AG04449 (cell line): ENCODE data around the gene ANO4.

Experiments
- CTCF ChIA-PET: fragments of 350-600 bp; formaldehyde crosslinking; extraction: SDS; loops from one replicate; lab custom pipeline; 2021; ENCODE audit warnings: antibody characterized with exemption; lab: Yijun Ruan, JAX
- POLR2A ChIA-PET: fragments of 400-600, 350-600 bp; formaldehyde crosslinking; extraction: SDS; loops from one replicate; lab custom pipeline; 2020; ENCODE audit warnings: antibody characterized with exemption, inconsistent platforms; lab: Yijun Ruan, JAX
- DNase-seq: peaks from one replicate; pipeline ENCODE4 v3.0.0-alpha.2; 2010; ENCODE audit warnings: low read depth, low spot score
- H3K4me3 ChIP-seq: 2 replicates; pipeline ENCODE4 v1.5.1; 2011; ENCODE audit warnings: low read depth, mild to moderate bottlenecking, control low read depth, low read length
- TF ChIP-seq, protein P1 (sequence below): IDR thresholded peaks from one replicate; pipeline ENCODE4 v1.5.1; 2011; ENCODE audit warnings: mild to moderate bottlenecking, moderate library complexity, low read length, control low read depth, inconsistent platforms; ENCODE audit not compliant: insufficient read depth; ENCODE audit errors: missing control alignments

The ANO4 gene

DNA sequence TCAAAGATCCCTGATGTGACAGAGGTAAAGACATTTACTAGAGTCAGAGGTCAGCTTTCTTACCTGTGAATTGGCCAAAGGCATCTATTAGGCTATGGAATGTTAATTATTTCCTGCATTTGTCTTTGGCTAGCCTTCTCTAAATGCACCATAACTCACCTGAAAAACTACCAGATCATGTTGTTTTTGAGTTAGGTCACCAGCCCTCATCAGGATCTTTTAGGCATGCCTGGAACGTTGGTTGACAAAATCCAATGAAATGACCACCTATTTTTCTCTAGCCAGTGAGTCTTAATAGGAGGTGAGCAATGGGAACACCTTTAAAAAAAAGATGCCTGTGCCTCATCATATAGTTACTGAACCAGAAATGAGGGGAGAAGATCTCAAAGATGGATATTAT is 46.2 kb downstream of the ANO4 start:
- ChIA-PET CTCF (no interaction called here), POLR2A (no interaction called here)
- no peak for DNase-seq
- TF ChIP-seq, protein P1, sequence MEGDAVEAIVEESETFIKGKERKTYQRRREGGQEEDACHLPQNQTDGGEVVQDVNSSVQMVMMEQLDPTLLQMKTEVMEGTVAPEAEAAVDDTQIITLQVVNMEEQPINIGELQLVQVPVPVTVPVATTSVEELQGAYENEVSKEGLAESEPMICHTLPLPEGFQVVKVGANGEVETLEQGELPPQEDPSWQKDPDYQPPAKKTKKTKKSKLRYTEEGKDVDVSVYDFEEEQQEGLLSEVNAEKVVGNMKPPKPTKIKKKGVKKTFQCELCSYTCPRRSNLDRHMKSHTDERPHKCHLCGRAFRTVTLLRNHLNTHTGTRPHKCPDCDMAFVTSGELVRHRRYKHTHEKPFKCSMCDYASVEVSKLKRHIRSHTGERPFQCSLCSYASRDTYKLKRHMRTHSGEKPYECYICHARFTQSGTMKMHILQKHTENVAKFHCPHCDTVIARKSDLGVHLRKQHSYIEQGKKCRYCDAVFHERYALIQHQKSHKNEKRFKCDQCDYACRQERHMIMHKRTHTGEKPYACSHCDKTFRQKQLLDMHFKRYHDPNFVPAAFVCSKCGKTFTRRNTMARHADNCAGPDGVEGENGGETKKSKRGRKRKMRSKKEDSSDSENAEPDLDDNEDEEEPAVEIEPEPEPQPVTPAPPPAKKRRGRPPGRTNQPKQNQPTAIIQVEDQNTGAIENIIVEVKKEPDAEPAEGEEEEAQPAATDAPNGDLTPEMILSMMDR: no peak
- no peak overlapping the region for H3K4me3 ChIP-seq

DNA sequence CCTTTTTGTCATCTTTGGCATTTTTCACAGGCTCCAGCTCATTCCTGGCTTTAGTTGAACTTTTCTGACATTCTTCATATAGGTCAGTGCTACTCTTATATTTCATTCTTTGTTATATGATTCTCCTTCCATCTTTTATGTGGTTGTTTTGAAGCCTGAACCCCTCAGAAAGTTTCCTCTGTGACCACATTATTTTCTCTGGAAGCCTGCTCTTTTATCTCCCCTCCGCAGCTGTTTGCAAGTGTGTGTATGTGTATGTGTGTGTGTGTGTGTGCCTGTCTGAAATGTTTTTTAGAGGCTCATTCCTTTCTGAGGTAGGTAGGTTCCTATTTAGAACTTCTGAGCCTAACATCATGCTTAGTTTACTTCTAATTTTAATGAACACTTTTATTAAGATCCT is 47.6 kb downstream of the ANO4 start:
- TF ChIP-seq, protein P1: no peak
- no peak for DNase-seq
- H3K4me3 ChIP-seq: no peak overlapping the region
- ChIA-PET POLR2A (no interaction called here), CTCF (interaction anchor here (0.9 kb wide), 1 partner anchor 15 kb away, joined by 3 read pairs; no protein-coding TSS in a partner anchor)

DNA sequence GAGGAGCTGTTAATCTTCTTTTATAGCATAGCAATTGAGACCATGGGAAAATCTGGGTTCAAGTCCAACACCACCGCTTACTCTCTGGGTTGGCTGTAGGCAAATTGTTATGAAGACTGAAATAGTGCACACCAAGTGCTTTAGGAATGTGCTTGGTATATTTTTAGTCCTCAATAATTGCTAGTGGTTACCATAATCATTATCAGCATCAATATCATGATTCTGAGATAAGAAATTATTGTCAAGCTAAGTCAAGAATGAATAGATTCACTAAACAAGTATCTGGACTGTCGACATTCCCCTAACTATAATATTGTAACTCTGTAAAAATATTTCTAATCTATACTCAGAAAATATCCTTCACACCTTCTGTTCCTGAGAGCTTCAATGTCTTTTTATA is 48.5 kb downstream of the ANO4 start:
- H3K4me3 ChIP-seq: no peak overlapping the region
- no peak for DNase-seq
- CTCF ChIA-PET: no interaction called here
- POLR2A ChIA-PET: no interaction called here
- TF ChIP-seq, protein P1: no peak

DNA sequence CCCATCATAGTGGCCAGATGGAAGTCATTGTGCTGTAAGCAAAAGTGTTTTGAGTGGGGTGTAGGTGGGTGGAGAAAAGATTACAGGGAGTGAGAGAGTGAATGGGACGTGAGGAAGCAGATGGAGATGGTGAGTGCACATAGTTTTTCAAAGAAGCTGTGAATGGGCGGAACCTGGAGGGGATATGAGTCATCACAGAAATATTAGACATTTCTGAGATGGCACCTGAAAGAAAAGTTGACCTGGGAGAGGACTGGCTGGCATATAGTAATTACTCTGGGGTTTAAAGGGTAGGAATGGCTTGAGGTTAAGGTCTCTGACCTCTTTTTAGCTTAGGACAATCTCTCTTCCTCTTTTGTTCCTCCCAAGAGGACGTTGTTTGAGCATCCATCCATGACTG is 50.5 kb downstream of the ANO4 start:
- TF ChIP-seq, protein P1: no peak
- no peak for DNase-seq
- CTCF ChIA-PET: no interaction called here
- H3K4me3 ChIP-seq: no peak overlapping the region
- POLR2A ChIA-PET: no interaction called here

DNA sequence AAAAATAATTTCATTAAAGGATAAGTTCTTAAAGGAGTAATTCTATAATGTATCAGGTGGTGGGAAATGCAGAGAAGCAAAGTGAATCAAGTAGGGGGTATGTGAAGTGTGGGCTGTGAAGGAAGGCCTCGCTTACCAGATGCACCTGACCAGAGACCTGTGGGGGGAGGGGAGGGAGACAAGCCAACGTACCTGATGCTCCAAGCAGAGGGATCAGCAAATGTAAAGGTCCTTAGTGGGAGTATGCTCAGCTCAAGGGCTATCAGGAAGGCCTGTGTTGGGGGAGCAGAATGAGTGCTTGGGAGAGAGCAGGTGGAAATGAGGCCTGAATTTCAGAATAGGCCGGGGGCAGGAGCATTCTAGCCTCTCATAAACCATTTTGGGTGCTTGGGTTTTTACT is 57.1 kb downstream of the ANO4 start:
- TF ChIP-seq, protein P1: no peak
- ChIA-PET CTCF (no interaction called here), POLR2A (no interaction called here)
- no peak overlapping the region for H3K4me3 ChIP-seq
- DNase-seq: no peak

DNA sequence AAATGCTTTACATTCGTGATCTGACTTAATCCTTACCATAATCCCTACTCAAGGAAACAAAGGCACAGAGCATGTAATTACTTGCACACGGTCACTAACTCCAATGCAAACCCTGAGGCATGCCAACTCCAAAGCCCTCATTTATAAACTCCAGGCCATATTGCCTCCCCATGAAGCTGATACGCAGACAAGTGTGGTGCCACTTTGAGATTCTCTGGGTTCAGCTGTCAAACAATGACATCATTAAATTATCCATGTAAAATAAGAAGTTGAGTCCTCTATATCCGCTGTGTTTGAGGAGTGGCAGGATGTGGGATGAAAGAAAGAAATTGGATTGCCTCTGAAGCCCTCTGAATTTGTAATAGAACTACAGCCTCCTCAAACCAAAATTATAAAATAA is 62.8 kb downstream of the ANO4 start:
- DNase-seq: no peak
- TF ChIP-seq, protein P1: no peak
- H3K4me3 ChIP-seq: no peak overlapping the region
- CTCF ChIA-PET: no interaction called here
- POLR2A ChIA-PET: no interaction called here
